GM12878 (cell line): Measurements from ENCODE around the gene SRSF9. TPM values are rescaled to one million over a fixed set of nuclear protein-coding genes. Genes with fewer than 3 reads are reported as not detected.

Source experiments
- ATAC-seq: fragments of 200-7000 bp; cut with Tn5 transposase; 3 replicates; pipeline ENCODE4 v1.9.1; 2020; ENCODE audit warnings: mild to moderate bottlenecking, moderate library complexity
- BruUV-seq: library from RNA; stranded (reverse); fragments of 400-500 nt; replicated peaks from 2 replicates; lab custom pipeline; 2021; lab: Mats Ljungman, UMichigan
- CTCF ChIA-PET: fragments of 300-600 bp; sonication (Branson Sonifier 250); formaldehyde crosslinking; extraction: SDS; loops from one replicate; lab custom pipeline; 2021; ENCODE audit warnings: inconsistent platforms; lab: Yijun Ruan, JAX
- POLR2A ChIA-PET: fragments of 350-600 bp; formaldehyde crosslinking; extraction: SDS; loops from one replicate; lab custom pipeline; 2021; ENCODE audit warnings: inconsistent platforms; lab: Charles Lee
- RAD21 ChIA-PET: fragments of 300-600 bp; sonication (Branson Sonifier 250); formaldehyde crosslinking; loops from one replicate; lab custom pipeline; 2023; ENCODE audit warnings: antibody characterized with exemption; ENCODE audit not compliant: unreplicated experiment; lab: Charles Lee
- SMC1A ChIA-PET: fragments of 300-600 bp; sonication (Branson Sonifier 250); formaldehyde crosslinking; loops from one replicate; lab custom pipeline; 2023; ENCODE audit not compliant: unreplicated experiment, uncharacterized antibody; lab: Charles Lee
- DNase-seq: peaks from one replicate; pipeline ENCODE4 v3.0.0-alpha.2; 2011; ENCODE audit warnings: low read depth, low spot score
- FAIRE-seq: peaks from 3 replicates; lab custom pipeline; 2011; peaks lifted over from hg19 to GRCh38; lab: Jason Lieb, UNC
- H2AFZ ChIP-seq: 2 replicates; pipeline ENCODE4 v1.6.0; 2011; ENCODE audit warnings: low read depth, low read length, control low read depth; ENCODE audit not compliant: control insufficient read depth
- H3K27ac ChIP-seq: 2 replicates; pipeline ENCODE4 v1.5.1; 2011; ENCODE audit warnings: control low read depth; ENCODE audit not compliant: control insufficient read depth, insufficient read depth
- H3K27me3 ChIP-seq, 2 experiments: replicated peaks in 1 of 2; 2 replicates each; pipeline versions ENCODE4 v1.6.0 to v1.6.1; 2011; ENCODE audit warnings: low read length in 1 of 2; ENCODE audit not compliant: control insufficient read depth in 2 of 2, insufficient read depth in 2 of 2
- H3K36me3 ChIP-seq, 2 experiments: 2 replicates each; pipeline ENCODE4 v1.5.1; 2011; ENCODE audit warnings: low read length in 1 of 2; ENCODE audit not compliant: control insufficient read depth in 2 of 2, insufficient read depth in 2 of 2
- H3K4me1 ChIP-seq: 2 replicates; pipeline ENCODE4 v1.6.1; 2011; ENCODE audit warnings: mild to moderate bottlenecking, low read length, moderate library complexity, mixed read lengths; ENCODE audit not compliant: control insufficient read depth, insufficient read depth
- H3K4me2 ChIP-seq: 2 replicates; pipeline ENCODE4 v1.6.0; 2011; ENCODE audit warnings: control low read depth; ENCODE audit not compliant: control insufficient read depth, insufficient read depth
- H3K4me3 ChIP-seq: fragments of 200-600 bp; sonication (generic); 2 replicates; pipeline ENCODE4 v1.5.1; 2016
- H3K79me2 ChIP-seq: 2 replicates; pipeline ENCODE4 v1.6.0; 2011; ENCODE audit warnings: low read length; ENCODE audit not compliant: control insufficient read depth, insufficient read depth
- H3K9ac ChIP-seq: 2 replicates; pipeline ENCODE4 v1.8.0; 2011; ENCODE audit warnings: low read length, control low read depth, mixed read lengths; ENCODE audit not compliant: control insufficient read depth, insufficient read depth
- H3K9me3 ChIP-seq: replicated peaks from 3 replicates; pipeline ENCODE4 v1.5.1; 2011; ENCODE audit warnings: mild to moderate bottlenecking, low read length; ENCODE audit not compliant: control insufficient read depth, insufficient read depth
- H4K20me1 ChIP-seq: 2 replicates; pipeline ENCODE4 v1.6.0; 2011; ENCODE audit not compliant: control insufficient read depth, insufficient read depth
- BACH1 ChIP-seq: fragments of 450-650 bp; IDR thresholded peaks from 2 replicates; pipeline ENCODE4 v1.6.1; 2017; ENCODE audit warnings: mild to moderate bottlenecking, borderline replicate concordance
- BHLHE40 ChIP-seq, 2 experiments: fragments of 450-650 bp in 1 of 2; IDR thresholded peaks; 2 replicates each; pipeline ENCODE4 v1.6.1; 2011 to 2017; ENCODE audit warnings: low read depth in 2 of 2, borderline replicate concordance in 1 of 2, improper control_type of control experiment in 1 of 2, low read length in 1 of 2, mild to moderate bottlenecking in 1 of 2
- EGR1 ChIP-seq, 2 experiments: IDR thresholded peaks; 1 replicate in 1 of 2; 2 replicates in 1 of 2; pipeline ENCODE4 v1.6.1; 2011 to 2012; ENCODE audit warnings: low read depth in 2 of 2, low read length in 2 of 2, borderline replicate concordance in 1 of 2, mild to moderate bottlenecking in 1 of 2, moderate library complexity in 1 of 2
- GATAD2B ChIP-seq: fragments of 450-650 bp; conservative IDR thresholded peaks from 2 replicates; pipeline ENCODE4 v1.6.1; 2017; ENCODE audit warnings: low read depth, mild to moderate bottlenecking, moderate library complexity
- KLF5 ChIP-seq: fragments of 450-650 bp; IDR thresholded peaks from 2 replicates; pipeline ENCODE4 v1.6.1; 2014; ENCODE audit warnings: mild to moderate bottlenecking; ENCODE audit not compliant: partially characterized antibody
- NR2C1 ChIP-seq: fragments of 450-650 bp; IDR thresholded peaks from 2 replicates; pipeline ENCODE4 v1.6.1; 2017; ENCODE audit warnings: antibody characterized with exemption, mild to moderate bottlenecking, moderate library complexity
- PAX8 ChIP-seq: fragments of 450-650 bp; IDR thresholded peaks from 2 replicates; pipeline ENCODE4 v1.6.1; 2017; ENCODE audit warnings: mild to moderate bottlenecking, moderate library complexity
- SMC3 ChIP-seq: IDR thresholded peaks from 2 replicates; pipeline ENCODE4 v1.6.1; 2011; ENCODE audit warnings: low read length, improper control_type of control experiment, borderline replicate concordance
- YY1 ChIP-seq: IDR thresholded peaks from 2 replicates; pipeline ENCODE4 v1.6.1; 2011; ENCODE audit warnings: low read depth, mild to moderate bottlenecking, low read length
- WGBS: methylation state at CpG from one replicate; pipeline ENCODE4 v1.1.6; 2016; ENCODE audit warnings: low lambda C conversion rate; ENCODE audit not compliant: insufficient replicate concordance, insufficient coverage; ENCODE audit errors: missing lambda C conversion rate; 5-methylcytosine and 5-hydroxymethylcytosine counted together
- in situ Hi-C: fragments of 300-500 bp; cut with MboI; formaldehyde crosslinking; loops from 9 replicates; pipeline ENCODE4 v1.14.3; 2018; ENCODE audit warnings: mixed read lengths
- intact Hi-C: fragments of 100-400 bp; cut with micrococcal nuclease; formaldehyde crosslinking; loops from one replicate; pipeline ENCODE4 v1.14.2; 2022; ENCODE audit not compliant: unreplicated experiment
- polyA plus RNA-seq, 11 experiments: library from polyadenylated mRNA; depleted of rRNA in 4 of 11; unstranded in 6 of 11; stranded (reverse) in 5 of 11; fragments of >200 nt; fragmentation: Nextera tagmentation in 4 of 11; fragmentation: Illumina TruSeq in 1 of 11; extraction: Ambion mirVana in 4 of 11; extraction: Trizol in 1 of 11; gene quantifications; 1 replicate in 1 of 11; 2 replicates in 10 of 11; pipeline versions ENCODE4 v1.2.1 to v1.2.3, GENCODE V29; 2011 to 2016; ENCODE audit warnings: inconsistent platforms in 2 of 11, missing spikeins in 2 of 11, low read depth in 1 of 11
- total RNA-seq, 4 experiments: library from RNA; depleted of rRNA in 3 of 4; stranded (reverse); fragments of >200 nt in 3 of 4; fragmentation: Illumina TruSeq in 1 of 4; extraction: Trizol in 1 of 4; gene quantifications; 2 replicates each; pipeline versions ENCODE4 v1.2.1 to v1.2.3, GENCODE V29; 2013 to 2021
- TF ChIP-seq, protein P1 (sequence below): IDR thresholded peaks from 2 replicates; pipeline ENCODE4 v1.6.1; 2011; ENCODE audit warnings: mild to moderate bottlenecking, low read depth, low read length, moderate library complexity; ENCODE audit not compliant: insufficient replicate concordance
- TF ChIP-seq, protein P2 (sequence below): fragments of 450-650 bp; IDR thresholded peaks from 2 replicates; pipeline ENCODE4 v1.6.1; 2017; ENCODE audit warnings: mild to moderate bottlenecking

The SRSF9 gene
- total and polyA plus RNA-seq, 10 of the 15 experiments (the other 5 are each of a cell fraction or from before 2014, with no cell fraction given), result 56.2 to 510 (median 186) TPM

DNA sequence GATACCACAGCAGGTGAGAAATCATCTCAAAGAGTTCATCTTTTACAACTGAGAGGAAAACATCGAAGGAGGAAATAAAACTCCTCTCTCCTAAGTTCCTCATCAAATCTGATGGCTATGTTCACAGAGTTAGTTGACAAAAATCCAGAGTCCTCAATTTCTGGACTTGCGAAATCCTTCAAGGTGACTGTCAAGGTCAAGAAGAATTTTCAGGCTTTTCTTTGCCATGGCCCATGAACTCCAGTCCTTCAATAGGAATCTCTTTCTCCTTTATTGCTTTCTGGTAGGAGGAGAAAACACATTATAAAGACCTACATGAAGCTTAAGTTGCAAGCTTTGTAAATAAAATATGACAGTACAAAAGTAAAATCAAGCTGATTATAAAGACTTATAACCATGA lies 24.9 kb downstream of the SRSF9 start:
- H3K9ac ChIP-seq, result no peak overlapping the region
- H3K79me2 ChIP-seq, result peaks cover 54% of the 10 kb centered on the region
- intact Hi-C loops, result no loop called here
- CTCF ChIA-PET, result interaction anchor here (0.8 to 2.3 kb wide), 6 partner anchors 14 to 216 kb away, joined by 3 to 15 read pairs (median 4); partner anchors contain the start of gene SIRT4
- H3K27ac ChIP-seq, result no peak overlapping the region
- H4K20me1 ChIP-seq, result no peaks in the 10 kb centered on the region
- no peaks in the 10 kb centered on the region for H3K9me3 ChIP-seq
- TF ChIP-seq PAX8, result no peak
- TF ChIP-seq BHLHE40 (IDR thresholded peaks at IDR 0.05; ENCODE audit: borderline replicate concordance in 1 of 2, low read depth in 2 of 2, low read length in 1 of 2), result no peak
- no peak for TF ChIP-seq NR2C1
- TF ChIP-seq GATAD2B, result no peak
- H3K4me3 ChIP-seq, result peak overlapping the region; percentile 98; the same call in 1 of the 2 replicates
- RAD21 ChIA-PET, result interaction anchor here (1.5 kb wide), 1 partner anchor 127 kb away, joined by 3 read pairs; no protein-coding TSS in a partner anchor
- peak overlapping the region; percentile 91 for H3K4me2 ChIP-seq
- no peaks in the 10 kb centered on the region for H3K27me3 ChIP-seq
- peaks cover 9% of the 10 kb centered on the region for H3K4me1 ChIP-seq
- WGBS, result 80% methylated on average over 2 of the region's 2 CpGs
- no TSS peak for BruUV-seq
- SMC1A ChIA-PET, result interaction anchor here (0.6 to 1.1 kb wide), 2 partner anchors 9 to 21 kb away, joined by 3 read pairs; no protein-coding TSS in a partner anchor
- peaks cover 0 to 15% of the 10 kb centered on the region in 2 experiments; a peak in 2 of 4 replicates for H3K36me3 ChIP-seq
- no peak overlapping the region for H2AFZ ChIP-seq
- ATAC-seq, result no peak
- in situ Hi-C loops, result no loop called here
- no peak for DNase-seq
- POLR2A ChIA-PET, result interaction anchor here (0.6 to 1.2 kb wide), 4 partner anchors 9 to 14 kb away, joined by 3 to 4 read pairs (median 3); no protein-coding TSS in a partner anchor
- FAIRE-seq, result no peak

DNA sequence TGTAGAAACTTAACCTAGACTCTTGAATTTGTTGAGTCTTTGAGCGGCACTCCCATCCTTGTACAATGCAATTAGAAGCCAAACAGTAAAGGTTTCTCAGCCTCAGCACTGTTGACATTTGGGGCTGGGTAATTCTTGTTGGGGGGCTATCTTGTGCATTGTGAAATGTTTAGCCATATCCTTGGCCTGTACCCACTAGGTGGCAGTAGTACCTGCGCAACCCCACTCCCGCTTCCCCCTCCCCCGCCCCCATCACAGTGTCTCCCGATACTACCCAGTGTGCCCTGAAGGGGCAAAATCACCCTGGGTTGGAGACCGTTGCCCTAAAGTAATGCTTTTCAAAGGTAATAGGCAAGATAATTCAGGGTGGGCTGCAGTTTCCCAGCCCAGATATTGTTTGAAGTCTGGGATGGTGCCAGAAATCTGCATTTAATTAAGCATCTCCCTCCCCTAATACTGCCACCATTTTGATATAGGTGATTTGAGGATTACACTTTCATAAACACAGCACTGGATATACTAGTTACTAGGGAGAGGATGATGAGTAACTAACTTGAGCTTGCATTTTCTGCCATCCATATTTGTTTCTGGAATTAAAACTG lies 29.8 kb downstream of the SRSF9 start:
- ChIA-PET SMC1A (interaction anchor here (0.7 to 1.9 kb wide), 6 partner anchors 17 to 142 kb away, joined by 3 to 13 read pairs (median 3); partner anchors contain the start of gene POP5), POLR2A (interaction anchor here (0.6 to 1.5 kb wide), 5 partner anchors 25 to 145 kb away, joined by 3 to 8 read pairs (median 5); partner anchors contain the start of gene POP5), RAD21 (interaction anchor here (0.9 to 1.8 kb wide), 5 partner anchors 9 to 141 kb away, joined by 3 to 6 read pairs (median 3); partner anchors contain the start of genes DYNLL1 and POP5), CTCF (interaction anchor here (0.6 to 1.5 kb wide), 18 partner anchors 8 to 210 kb away, joined by 3 to 16 read pairs (median 4); partner anchors contain the start of genes COQ5, DYNLL1, POP5 and SRSF9)
- no peaks in the 10 kb centered on the region for H4K20me1 ChIP-seq
- intact Hi-C loops, result loop anchor here (2.0 kb wide), 1 partner anchor 29 kb away; the partner anchor contains the start of gene SRSF9
- no peak overlapping the region for H3K27ac ChIP-seq
- peaks cover 35% of the 10 kb centered on the region for H3K79me2 ChIP-seq
- H3K9me3 ChIP-seq, result no peaks in the 10 kb centered on the region
- WGBS, result 2% methylated on average over 6 of the region's 6 CpGs
- H3K4me3 ChIP-seq, result peak overlapping the region; percentile 70; the same call in 1 of the 2 replicates
- DNase-seq, result peak; percentile 23
- H3K4me1 ChIP-seq, result peaks cover 4% of the 10 kb centered on the region
- peak; percentile 75 for ATAC-seq
- in situ Hi-C loops, result loop anchor here (10.0 kb wide), 1 partner anchor 115 kb away; the partner anchor contains the start of gene PLA2G1B
- peak overlapping the region; percentile 70 for H3K4me2 ChIP-seq
- no peaks in the 10 kb centered on the region for H3K27me3 ChIP-seq
- peaks cover 0 to 15% of the 10 kb centered on the region in 2 experiments; a peak in 2 of 4 replicates for H3K36me3 ChIP-seq
- BruUV-seq, result no TSS peak
- FAIRE-seq, result no peak
- no peak overlapping the region for H3K9ac ChIP-seq
- no peak overlapping the region for H2AFZ ChIP-seq
- TF ChIP-seq YY1 (peak; percentile 34; the same call in 1 of the 2 replicates), SMC3 (peak; percentile 50), EGR1 (IDR thresholded peaks at IDR 0.05; ENCODE audit: borderline replicate concordance in 1 of 2, low read depth in 2 of 2, low read length in 2 of 2) (peak in 1 of 2 experiments; percentile 20; a peak in 1 of 3 replicates), BACH1 (no peak), KLF5 (no peak), NR2C1 (no peak)
- TF ChIP-seq, protein P1, sequence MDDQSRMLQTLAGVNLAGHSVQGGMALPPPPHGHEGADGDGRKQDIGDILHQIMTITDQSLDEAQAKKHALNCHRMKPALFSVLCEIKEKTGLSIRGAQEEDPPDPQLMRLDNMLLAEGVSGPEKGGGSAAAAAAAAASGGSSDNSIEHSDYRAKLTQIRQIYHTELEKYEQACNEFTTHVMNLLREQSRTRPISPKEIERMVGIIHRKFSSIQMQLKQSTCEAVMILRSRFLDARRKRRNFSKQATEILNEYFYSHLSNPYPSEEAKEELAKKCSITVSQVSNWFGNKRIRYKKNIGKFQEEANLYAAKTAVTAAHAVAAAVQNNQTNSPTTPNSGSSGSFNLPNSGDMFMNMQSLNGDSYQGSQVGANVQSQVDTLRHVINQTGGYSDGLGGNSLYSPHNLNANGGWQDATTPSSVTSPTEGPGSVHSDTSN, result no peak
- TF ChIP-seq, protein P2, sequence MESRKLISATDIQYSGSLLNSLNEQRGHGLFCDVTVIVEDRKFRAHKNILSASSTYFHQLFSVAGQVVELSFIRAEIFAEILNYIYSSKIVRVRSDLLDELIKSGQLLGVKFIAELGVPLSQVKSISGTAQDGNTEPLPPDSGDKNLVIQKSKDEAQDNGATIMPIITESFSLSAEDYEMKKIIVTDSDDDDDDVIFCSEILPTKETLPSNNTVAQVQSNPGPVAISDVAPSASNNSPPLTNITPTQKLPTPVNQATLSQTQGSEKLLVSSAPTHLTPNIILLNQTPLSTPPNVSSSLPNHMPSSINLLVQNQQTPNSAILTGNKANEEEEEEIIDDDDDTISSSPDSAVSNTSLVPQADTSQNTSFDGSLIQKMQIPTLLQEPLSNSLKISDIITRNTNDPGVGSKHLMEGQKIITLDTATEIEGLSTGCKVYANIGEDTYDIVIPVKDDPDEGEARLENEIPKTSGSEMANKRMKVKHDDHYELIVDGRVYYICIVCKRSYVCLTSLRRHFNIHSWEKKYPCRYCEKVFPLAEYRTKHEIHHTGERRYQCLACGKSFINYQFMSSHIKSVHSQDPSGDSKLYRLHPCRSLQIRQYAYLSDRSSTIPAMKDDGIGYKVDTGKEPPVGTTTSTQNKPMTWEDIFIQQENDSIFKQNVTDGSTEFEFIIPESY, result no peak
